Testis (tissue), 2 donors: ENCODE results near the gene FAM120C.

Source experiments
- POLR2A ChIP-seq: fragments of 450-650 bp; IDR thresholded peaks from one replicate; pipeline ENCODE4 v1.6.1; 2017; ENCODE audit warnings: antibody characterized with exemption, mild to moderate bottlenecking, moderate library complexity
- TF ChIP-seq, protein P1 (sequence below), 3 experiments: fragments of 450-650 bp in 2 of 3; fragments of 200-600 bp in 1 of 3; sonication (generic) in 1 of 3; IDR thresholded peaks; one replicate each; pipeline ENCODE4 v1.5.1; 2016 to 2019; ENCODE audit warnings: antibody characterized with exemption in 3 of 3, mild to moderate bottlenecking in 2 of 3, moderate library complexity in 1 of 3

- TF ChIP-seq, protein P1, sequence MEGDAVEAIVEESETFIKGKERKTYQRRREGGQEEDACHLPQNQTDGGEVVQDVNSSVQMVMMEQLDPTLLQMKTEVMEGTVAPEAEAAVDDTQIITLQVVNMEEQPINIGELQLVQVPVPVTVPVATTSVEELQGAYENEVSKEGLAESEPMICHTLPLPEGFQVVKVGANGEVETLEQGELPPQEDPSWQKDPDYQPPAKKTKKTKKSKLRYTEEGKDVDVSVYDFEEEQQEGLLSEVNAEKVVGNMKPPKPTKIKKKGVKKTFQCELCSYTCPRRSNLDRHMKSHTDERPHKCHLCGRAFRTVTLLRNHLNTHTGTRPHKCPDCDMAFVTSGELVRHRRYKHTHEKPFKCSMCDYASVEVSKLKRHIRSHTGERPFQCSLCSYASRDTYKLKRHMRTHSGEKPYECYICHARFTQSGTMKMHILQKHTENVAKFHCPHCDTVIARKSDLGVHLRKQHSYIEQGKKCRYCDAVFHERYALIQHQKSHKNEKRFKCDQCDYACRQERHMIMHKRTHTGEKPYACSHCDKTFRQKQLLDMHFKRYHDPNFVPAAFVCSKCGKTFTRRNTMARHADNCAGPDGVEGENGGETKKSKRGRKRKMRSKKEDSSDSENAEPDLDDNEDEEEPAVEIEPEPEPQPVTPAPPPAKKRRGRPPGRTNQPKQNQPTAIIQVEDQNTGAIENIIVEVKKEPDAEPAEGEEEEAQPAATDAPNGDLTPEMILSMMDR (IDR thresholded peaks at IDR 0.05), result no peak
- no peak for TF ChIP-seq POLR2A
These were observed 158.7 kb downstream of the FAM120C start for GRCh38 chrX:54024350-54024749.
